Stimulated activated CD8-positive, alpha-beta memory T cell treated with anti-CD3 and anti-CD28 coated beads, Interleukin-15, amount 100 ng/mL, for 24 hours (primary cell): ENCODE data around the gene CTNNA3.

Experiments used
- DNase-seq: peaks from one replicate; pipeline ENCODE4 v3.0.0-alpha.2; 2020; ENCODE audit warnings: low read depth

Gene CTNNA3

DNA sequence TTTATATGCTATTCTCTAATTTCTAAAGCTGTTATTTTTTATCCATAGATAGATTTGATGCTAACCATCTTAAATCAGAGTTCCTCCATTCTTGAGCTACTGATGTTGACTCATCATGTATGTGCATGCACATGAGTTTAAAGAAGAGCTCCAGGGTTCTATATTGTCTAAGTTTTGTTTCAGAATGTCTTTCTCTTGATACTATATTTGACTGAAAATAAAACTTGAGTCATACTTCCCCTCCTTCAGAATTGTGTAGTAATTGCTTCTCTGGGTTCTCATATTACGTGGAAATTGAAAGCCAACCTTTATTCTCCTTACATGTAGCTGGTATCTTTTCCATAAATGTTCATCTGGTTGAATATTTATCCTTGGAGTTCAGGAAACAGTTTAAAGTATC, 680.8 kb downstream of the CTNNA3 start:
- DNase-seq = no peak

- DNase-seq = no peak
Observed at GRCh38 chr10:67011981-67012380, 684.0 kb downstream of the CTNNA3 start.

DNA sequence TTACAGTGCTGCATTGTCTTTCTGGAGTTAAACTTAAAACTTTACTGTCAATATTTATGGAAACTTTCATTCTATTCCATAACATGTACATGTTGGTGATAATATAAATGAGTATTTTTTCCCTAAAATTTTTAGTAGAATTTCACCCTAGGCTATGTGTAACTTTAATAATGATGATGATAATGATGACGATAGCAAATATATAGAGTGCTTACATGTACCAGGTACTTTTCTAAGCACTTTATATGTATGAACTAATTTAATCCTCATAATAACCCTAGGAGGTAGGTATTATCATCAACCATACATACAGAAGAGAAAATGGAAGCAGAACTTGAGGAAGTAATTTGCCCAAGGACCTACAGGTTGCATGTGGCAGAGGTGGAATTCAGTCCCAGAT, 684.5 kb downstream of the CTNNA3 start:
- DNase-seq = no peak

GRCh38 chr10:67005981-67006380, 690.0 kb downstream of the CTNNA3 start:
- DNase-seq = no peak

DNA sequence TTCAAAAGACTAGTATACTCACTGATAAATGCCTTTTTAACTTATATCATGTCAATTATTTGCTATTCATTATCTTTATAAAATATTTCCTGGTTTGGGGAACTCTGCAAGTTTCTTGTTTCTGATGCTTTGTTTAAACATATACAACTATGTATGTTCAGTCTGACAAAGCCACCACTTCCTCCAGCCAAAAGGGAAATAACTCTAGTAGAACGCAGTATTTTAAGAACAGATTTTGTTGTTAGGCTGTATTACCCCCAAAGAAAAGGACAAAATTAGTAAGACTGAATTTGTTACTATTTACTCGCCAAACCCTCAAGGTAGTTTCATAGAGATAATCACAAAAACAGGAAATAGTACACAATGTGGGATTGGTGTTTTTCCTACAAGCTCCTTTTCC, 691.3 kb downstream of the CTNNA3 start:
- DNase-seq = no peak

DNA sequence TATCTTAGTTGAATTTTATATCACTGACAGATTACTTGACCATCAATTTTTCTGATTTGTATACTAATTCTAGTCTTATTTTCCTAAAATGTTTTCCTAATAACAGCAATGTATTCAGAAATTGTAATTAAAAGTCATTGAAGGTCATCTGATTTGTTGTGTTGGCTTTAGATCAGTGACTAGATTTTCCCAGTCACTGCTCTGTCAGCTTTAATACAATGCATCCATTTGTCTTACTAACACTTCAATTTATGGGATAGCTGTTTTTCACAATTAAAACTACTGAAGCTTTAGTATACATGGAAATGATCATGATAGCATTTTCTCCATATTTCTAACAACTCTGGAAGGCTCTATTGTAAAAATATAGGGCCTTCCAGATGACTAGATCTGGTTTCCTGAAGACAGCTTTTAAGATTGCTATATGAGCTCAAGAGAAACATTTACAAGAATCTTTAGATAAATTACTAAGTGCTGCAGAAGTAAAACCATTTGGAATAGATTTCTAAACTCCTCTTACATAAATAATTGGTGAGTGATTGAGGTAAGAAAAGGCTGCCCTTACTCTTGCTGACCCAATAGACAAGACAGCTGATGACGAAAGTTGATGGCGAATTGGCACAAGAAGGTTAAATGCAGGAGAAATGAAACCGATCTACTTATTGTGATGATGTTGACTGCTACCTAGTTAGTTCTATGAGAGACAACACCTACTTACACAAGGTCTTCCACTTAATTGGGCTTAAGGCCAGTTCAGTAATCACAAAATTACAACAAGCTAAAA, 696.0 kb downstream of the CTNNA3 start:
- no peak for DNase-seq

DNA sequence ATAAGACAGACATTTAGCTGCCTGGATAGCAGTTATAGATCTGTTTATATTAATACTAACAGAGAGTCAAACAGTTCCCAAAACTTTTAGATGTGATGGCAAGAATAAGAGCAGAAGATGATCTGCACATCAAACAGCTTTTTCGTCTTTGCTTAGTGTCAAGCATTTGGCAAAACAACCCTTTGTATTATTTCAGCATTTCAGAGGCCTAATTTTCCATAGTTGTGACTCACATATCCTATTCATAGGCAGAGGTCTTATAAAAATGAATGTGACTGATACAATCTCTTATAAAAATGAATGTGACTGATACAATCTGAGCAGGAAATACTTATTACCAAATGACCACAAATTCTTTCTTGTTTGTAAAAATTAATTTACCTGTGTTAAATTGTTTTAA, 699.0 kb downstream of the CTNNA3 start:
- DNase-seq = no peak

- DNase-seq = no peak
Observed at GRCh38 chr10:66990143-66990830, 705.7 kb downstream of the CTNNA3 start.

DNA sequence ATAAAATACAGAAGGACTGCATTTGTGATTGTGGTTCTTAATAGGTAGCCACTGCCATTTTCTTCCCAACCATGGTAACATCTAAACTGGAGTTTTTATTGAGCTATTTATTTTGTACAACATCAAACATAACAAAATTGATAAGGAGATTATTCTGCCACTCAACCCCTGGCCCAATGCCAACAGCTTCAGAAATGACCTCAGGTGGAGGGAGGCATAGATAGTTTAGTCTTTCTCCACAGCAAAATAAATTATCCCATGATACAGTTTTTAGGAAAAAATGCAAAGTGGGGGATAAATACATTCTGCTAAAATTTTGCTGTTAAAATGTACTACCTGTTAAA, 712.5 kb downstream of the CTNNA3 start:
- DNase-seq = no peak

GRCh38 chr10:66982792-66983474, 713.1 kb downstream of the CTNNA3 start:
- DNase-seq = no peak

DNA sequence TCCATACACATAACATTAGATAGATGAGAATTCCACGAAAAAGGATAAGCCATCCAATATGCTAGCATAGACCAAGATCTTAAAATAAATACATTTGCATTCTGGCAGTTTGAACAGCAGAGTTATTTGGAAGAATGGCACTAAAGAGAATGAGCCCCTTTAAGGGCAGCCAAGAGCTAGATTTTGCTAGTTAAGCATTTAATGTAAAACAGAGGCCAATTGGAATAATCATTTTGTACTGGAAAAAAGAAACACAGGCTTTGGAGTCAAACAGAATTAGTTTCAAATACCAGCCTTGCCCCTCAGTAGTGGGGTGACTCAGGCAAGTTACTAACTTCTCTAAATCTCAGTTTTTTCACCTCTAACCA, 714.0 kb downstream of the CTNNA3 start:
- DNase-seq = no peak

GRCh38 chr10:66981361-66982052, 714.5 kb downstream of the CTNNA3 start:
- no peak for DNase-seq

- no peak for DNase-seq
Observed at GRCh38 chr10:66980246-66980815, 715.7 kb downstream of the CTNNA3 start.

DNA sequence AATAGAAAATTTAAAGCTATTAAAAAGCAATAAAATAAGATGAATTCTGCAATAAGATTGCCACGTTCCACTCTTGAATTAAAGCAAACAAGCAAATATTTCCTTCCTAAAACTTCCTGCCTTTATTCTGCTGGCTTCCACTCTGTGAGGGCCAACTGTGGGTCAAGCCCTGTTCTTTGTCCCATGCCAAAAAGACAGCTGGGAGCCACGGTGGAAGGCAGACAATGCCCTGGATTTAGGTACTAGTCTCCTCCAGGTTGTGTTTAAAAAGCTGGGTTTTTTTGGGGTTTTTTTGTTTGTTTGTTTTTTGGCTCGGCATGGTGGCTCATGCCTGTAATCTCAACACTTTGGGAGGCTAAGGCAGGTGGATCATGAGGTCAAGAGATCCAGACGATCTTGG, 731.0 kb downstream of the CTNNA3 start:
- no peak for DNase-seq

GRCh38 chr10:66958466-66958865, 737.5 kb downstream of the CTNNA3 start:
- DNase-seq = no peak

- DNase-seq = no peak
Observed at GRCh38 chr10:66951896-66952295, 744.1 kb downstream of the CTNNA3 start.

DNA sequence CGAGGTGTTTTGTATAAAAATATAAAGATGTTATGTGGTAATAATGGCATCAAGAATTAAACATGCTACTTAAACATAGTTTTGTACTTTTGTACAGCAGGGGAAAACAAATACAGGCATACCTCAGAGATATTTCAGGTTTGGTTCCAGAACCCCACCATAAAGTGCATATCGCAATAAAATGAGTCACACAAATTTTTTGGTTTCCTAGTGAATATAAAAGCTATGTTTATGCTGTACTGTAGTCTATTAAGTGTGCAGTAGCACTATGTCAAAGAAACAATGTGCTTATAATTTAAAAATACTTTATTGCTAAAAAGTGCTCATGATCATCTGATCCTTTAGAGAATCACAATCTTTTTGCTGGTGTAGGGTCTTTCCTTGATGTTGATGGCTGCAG, 752.4 kb downstream of the CTNNA3 start:
- DNase-seq = no peak

DNA sequence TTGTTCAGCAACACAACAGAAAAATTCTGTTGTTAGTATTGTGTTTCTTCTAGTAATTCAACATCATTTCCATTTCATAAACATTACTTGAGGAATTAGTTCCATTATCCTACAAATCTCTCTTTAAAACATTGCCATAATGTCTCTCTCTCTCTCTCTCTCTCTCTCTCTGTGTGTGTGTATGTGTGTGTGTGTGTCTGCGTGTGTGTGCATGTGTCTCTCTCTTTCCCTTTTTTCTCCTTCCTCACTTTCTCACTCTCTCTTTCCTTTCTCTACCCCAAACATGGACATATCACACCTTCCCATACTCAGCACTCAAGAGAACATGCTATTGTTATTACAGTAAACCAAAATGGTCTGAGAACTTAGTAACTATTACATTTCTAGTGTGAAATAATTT, 753.6 kb downstream of the CTNNA3 start:
- no peak for DNase-seq

- DNase-seq = no peak
Observed at GRCh38 chr10:66941491-66941890, 754.5 kb downstream of the CTNNA3 start.

DNA sequence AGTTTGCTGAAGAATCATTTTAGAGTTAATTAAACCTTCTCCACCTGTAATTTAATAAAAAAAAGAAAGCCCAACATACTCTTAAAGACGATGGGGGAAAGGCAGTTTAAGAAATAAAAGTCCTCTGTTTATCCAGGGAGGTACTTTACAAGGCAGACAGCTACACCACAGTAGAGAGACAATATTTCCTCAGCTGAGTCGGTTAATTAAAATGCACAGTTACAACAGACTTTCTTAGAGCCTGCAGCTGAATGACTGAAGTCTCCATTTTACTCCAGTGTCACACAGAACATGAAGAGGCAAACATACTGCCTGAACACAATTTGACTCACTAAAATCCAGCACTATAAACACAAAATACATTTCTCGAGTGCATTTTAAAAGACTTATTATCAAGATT, 755.0 kb downstream of the CTNNA3 start:
- no peak for DNase-seq

DNA sequence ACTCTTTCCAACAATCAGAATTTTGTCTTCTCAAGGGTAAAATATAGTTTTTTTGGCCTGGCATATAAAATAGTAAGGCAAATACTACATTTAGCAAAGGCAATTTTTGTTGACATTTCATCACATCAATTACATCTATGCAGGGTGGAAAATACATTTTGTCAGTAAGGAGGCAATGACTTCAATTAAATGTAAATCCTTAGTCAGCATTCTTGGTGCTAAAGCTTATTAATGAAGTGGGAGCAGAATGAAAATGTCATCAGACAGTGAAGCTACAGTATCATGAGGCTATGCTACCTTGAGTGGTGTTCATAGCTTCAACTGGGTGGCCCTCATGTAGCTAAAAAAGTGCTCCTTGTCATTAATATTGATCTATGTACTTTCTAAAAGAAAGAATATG, 761.3 kb downstream of the CTNNA3 start:
- no peak for DNase-seq

DNA sequence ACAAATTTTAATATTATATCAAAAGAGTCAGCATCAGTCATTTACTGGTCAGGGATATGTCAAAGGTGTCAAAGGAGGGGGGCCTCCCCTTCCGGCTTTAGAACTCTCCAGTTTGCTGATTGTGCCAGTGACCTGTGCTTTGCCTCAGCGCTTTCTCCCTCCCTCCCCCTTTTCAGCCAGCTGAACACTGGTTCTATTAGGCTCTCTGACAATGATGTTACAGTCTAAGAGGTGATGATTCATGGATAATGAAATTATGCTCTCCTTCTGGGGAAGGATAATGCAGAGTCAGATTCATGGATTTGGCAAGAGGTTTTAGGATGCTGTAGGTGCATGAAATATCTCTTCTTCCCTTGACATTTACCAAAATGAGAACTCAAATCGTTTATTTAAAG, 764.0 kb downstream of the CTNNA3 start:
- DNase-seq = no peak
